Spleen (tissue), 11 donors: ENCODE measurements around the gene TCF12. TPM values are rescaled to one million over a fixed set of nuclear protein-coding genes. Genes with fewer than 3 reads are reported as not detected.

ENCODE experiments used
- DNase-seq: peaks from one replicate; pipeline ENCODE4 v3.0.0-alpha.2; 2020
- H3K27ac ChIP-seq, 8 donors: fragments of 200-600 bp; sonication (generic) in 7 of 8; 1 replicate in 4 of 8; 2 replicates in 4 of 8; pipeline versions ENCODE4 v1.5.0 to v1.8.0; 2016 to 2021; ENCODE audit warnings: inconsistent platforms in 4 of 8, mild to moderate bottlenecking in 4 of 8, moderate library complexity in 1 of 8
- H3K27me3 ChIP-seq, 7 donors: fragments of 200-600 bp; sonication (generic) in 6 of 7; replicated peaks in 1 of 7; 1 replicate in 4 of 7; 2 replicates in 3 of 7; pipeline versions ENCODE4 v1.5.0 to v1.8.0; 2016 to 2021; ENCODE audit warnings: inconsistent platforms in 3 of 7, mild to moderate bottlenecking in 1 of 7
- H3K36me3 ChIP-seq, 6 donors: fragments of 200-600 bp; sonication (generic) in 5 of 6; 1 replicate in 4 of 6; 2 replicates in 2 of 6; pipeline versions ENCODE4 v1.5.0 to v1.8.0; 2016 to 2021; ENCODE audit warnings: inconsistent platforms in 2 of 6
- H3K4me1 ChIP-seq, 6 donors: fragments of 200-600 bp; sonication (generic) in 5 of 6; 1 replicate in 3 of 6; 2 replicates in 3 of 6; pipeline versions ENCODE4 v1.5.0 to v1.8.0; 2016 to 2021; ENCODE audit warnings: inconsistent platforms in 3 of 6
- H3K4me3 ChIP-seq, 8 donors: fragments of 200-600 bp; sonication (generic) in 7 of 8; 1 replicate in 4 of 8; 2 replicates in 4 of 8; pipeline versions ENCODE4 v1.5.0 to v1.8.0; 2016 to 2021; ENCODE audit warnings: inconsistent platforms in 4 of 8, mild to moderate bottlenecking in 4 of 8, moderate library complexity in 2 of 8
- H3K9me3 ChIP-seq, 8 donors: fragments of 200-600 bp; sonication (generic) in 7 of 8; 1 replicate in 4 of 8; 2 replicates in 4 of 8; pipeline versions ENCODE4 v1.5.0 to v1.8.0; 2016 to 2021; ENCODE audit warnings: inconsistent platforms in 4 of 8
- CTCF ChIP-seq, 11 experiments: fragments of 200-600 bp in 7 of 11; fragments of 450-650 bp in 4 of 11; sonication (generic) in 4 of 11; IDR thresholded peaks in 8 of 11; conservative IDR thresholded peaks in 3 of 11; 1 replicate in 7 of 11; 2 replicates in 4 of 11; pipeline versions ENCODE4 v1.4.0 to v1.8.0; 2016 to 2021; ENCODE audit warnings: antibody characterized with exemption in 11 of 11, inconsistent platforms in 4 of 11, mild to moderate bottlenecking in 1 of 11
- POLR2A ChIP-seq, 3 donors: fragments of 450-650 bp; IDR thresholded peaks; one replicate each; pipeline ENCODE4 v1.5.1; 2017; ENCODE audit warnings: antibody characterized with exemption in 3 of 3, mild to moderate bottlenecking in 1 of 3
- POLR2AphosphoS5 ChIP-seq, 3 donors: sonication (generic); formaldehyde crosslinking; IDR thresholded peaks; one replicate each; pipeline ENCODE4 v1.5.1; 2017; ENCODE audit warnings: antibody characterized with exemption in 3 of 3
- WGBS, 5 donors: extraction: QIAGEN DNeasy Blood & Tissue Kit in 3 of 5; methylation state at CpG; one replicate each; pipeline versions ENCODE4 v1.1.5 to v1.1.7; 2013 to 2018; 5-methylcytosine and 5-hydroxymethylcytosine counted together
- intact Hi-C: fragments of 100-400 bp; cut with DNase I; formaldehyde crosslinking; loops from one replicate; pipeline ENCODE4 v1.15.0; 2023; ENCODE audit warnings: low total_unique reads
- polyA plus RNA-seq, 3 donors: library from polyadenylated mRNA; stranded (reverse); fragments of 200-250 nt; gene quantifications; one replicate each; pipeline ENCODE4 v1.2.1, GENCODE V29; 2013
- total RNA-seq, 7 donors: library from RNA; depleted of rRNA in 3 of 7; stranded (reverse); fragments of >200 nt in 3 of 7; fragmentation: NEBNext Ultra II Directional in 4 of 7; extraction: Animal tissue kit (Norgen Biotek cat#: 25700) in 4 of 7; gene quantifications; one replicate each; pipeline versions ENCODE4 v1.1.0 to v1.2.1, GENCODE V29; 2016 to 2021
- donor health status: healthy with polysubstance abuse.
- donor health status: DM: no; HTN: no; CAD: no; lungs with moderate emphysema.
- donor health status: DM: no; HTN: no; CAD: no.
- donor health status: Bipolar disorder and iron deficiency.
- donor health status: healthy.
- donor health status: DM: no; HTN: no; CAD: no.
- donor health status: DM: yes; HTN: yes; CAD: no.

The TCF12 gene
- total and polyA plus RNA-seq, 10 donors, result 8.3 to 139 (median 111) TPM

GRCh38 chr15:57235873-57236272 is 317.4 kb downstream of the TCF12 start:
- Histone ChIP-seq H3K9me3 (no peaks in the 10 kb centered on the region), H3K27me3 (no peaks in the 10 kb centered on the region), H3K4me1 (no peaks in the 10 kb centered on the region), H3K27ac (no peak overlapping the region), H3K4me3 (no peak overlapping the region), H3K36me3 (peaks cover 0 to 60% (median 34%) of the 10 kb centered on the region in 6 donors)
- 80 to 89% (median 86%) methylated on average over 4 of the region's 4 CpGs for WGBS, 5 donors
- no peak for DNase-seq
- intact Hi-C loops, result no loop called here
- no peak for TF ChIP-seq POLR2AphosphoS5 (IDR thresholded peaks at IDR 0.05)
- TF ChIP-seq POLR2A (IDR thresholded peaks at IDR 0.05), result no peak
- no peak for TF ChIP-seq CTCF (IDR thresholded peaks at IDR 0.05 in 8 of 11, conservative IDR thresholded peaks at IDR 0.05 in 3 of 11)

GRCh38 chr15:57236561-57237300 is 318.3 kb downstream of the TCF12 start:
- H3K27me3 ChIP-seq, result no peaks in the 10 kb centered on the region
- H3K27ac ChIP-seq, result no peak overlapping the region
- intact Hi-C loops, result no loop called here
- DNase-seq, result no peak
- 81 to 90% (median 85%) methylated on average over 3 of the region's 3 CpGs for WGBS, 5 donors
- H3K4me3 ChIP-seq, result no peak overlapping the region
- H3K4me1 ChIP-seq, result no peaks in the 10 kb centered on the region
- peaks cover 0 to 57% (median 34%) of the 10 kb centered on the region in 6 donors for H3K36me3 ChIP-seq
- H3K9me3 ChIP-seq, result no peaks in the 10 kb centered on the region
- no peak for TF ChIP-seq CTCF (IDR thresholded peaks at IDR 0.05 in 8 of 11, conservative IDR thresholded peaks at IDR 0.05 in 3 of 11)
- no peak for TF ChIP-seq POLR2AphosphoS5 (IDR thresholded peaks at IDR 0.05)
- TF ChIP-seq POLR2A (IDR thresholded peaks at IDR 0.05), result no peak

- intact Hi-C loops, result no loop called here
- H3K4me3 ChIP-seq, result no peak overlapping the region
- no peak for DNase-seq
- 79 to 95% (median 87%) methylated on average over 2 of the region's 2 CpGs for WGBS, 5 donors
- no peaks in the 10 kb centered on the region for H3K27me3 ChIP-seq
- no peak overlapping the region for H3K27ac ChIP-seq
- H3K4me1 ChIP-seq, result peaks cover 0 to 1% (median 0%) of the 10 kb centered on the region in 6 donors
- H3K36me3 ChIP-seq, result peaks cover 0 to 52% (median 32%) of the 10 kb centered on the region in 6 donors
- H3K9me3 ChIP-seq, result no peaks in the 10 kb centered on the region
- no peak for TF ChIP-seq CTCF (IDR thresholded peaks at IDR 0.05 in 8 of 11, conservative IDR thresholded peaks at IDR 0.05 in 3 of 11)
- TF ChIP-seq POLR2A (IDR thresholded peaks at IDR 0.05), result no peak
- no peak for TF ChIP-seq POLR2AphosphoS5 (IDR thresholded peaks at IDR 0.05)
Measured at GRCh38 chr15:57237301-57237642, 318.8 kb downstream of the TCF12 start.

- TF ChIP-seq POLR2A (IDR thresholded peaks at IDR 0.05), result no peak
- no peak for TF ChIP-seq POLR2AphosphoS5 (IDR thresholded peaks at IDR 0.05)
- no peak for TF ChIP-seq CTCF (IDR thresholded peaks at IDR 0.05 in 8 of 11, conservative IDR thresholded peaks at IDR 0.05 in 3 of 11)
- Histone ChIP-seq H3K9me3 (no peaks in the 10 kb centered on the region), H3K27ac (no peak overlapping the region), H3K36me3 (peaks cover 0 to 48% (median 28%) of the 10 kb centered on the region in 6 donors), H3K4me3 (no peak overlapping the region), H3K27me3 (no peaks in the 10 kb centered on the region), H3K4me1 (peaks cover 0 to 5% (median 0%) of the 10 kb centered on the region in 6 donors)
- WGBS, 5 donors, result 93 to 100% (median 95%) methylated on average over 1 of the region's 1 CpG
- intact Hi-C loops, result no loop called here
- no peak for DNase-seq
Measured at GRCh38 chr15:57237676-57238075, 319.2 kb downstream of the TCF12 start.
